Measurements from ENCODE around the gene ARL15.

The ARL15 gene

DNA sequence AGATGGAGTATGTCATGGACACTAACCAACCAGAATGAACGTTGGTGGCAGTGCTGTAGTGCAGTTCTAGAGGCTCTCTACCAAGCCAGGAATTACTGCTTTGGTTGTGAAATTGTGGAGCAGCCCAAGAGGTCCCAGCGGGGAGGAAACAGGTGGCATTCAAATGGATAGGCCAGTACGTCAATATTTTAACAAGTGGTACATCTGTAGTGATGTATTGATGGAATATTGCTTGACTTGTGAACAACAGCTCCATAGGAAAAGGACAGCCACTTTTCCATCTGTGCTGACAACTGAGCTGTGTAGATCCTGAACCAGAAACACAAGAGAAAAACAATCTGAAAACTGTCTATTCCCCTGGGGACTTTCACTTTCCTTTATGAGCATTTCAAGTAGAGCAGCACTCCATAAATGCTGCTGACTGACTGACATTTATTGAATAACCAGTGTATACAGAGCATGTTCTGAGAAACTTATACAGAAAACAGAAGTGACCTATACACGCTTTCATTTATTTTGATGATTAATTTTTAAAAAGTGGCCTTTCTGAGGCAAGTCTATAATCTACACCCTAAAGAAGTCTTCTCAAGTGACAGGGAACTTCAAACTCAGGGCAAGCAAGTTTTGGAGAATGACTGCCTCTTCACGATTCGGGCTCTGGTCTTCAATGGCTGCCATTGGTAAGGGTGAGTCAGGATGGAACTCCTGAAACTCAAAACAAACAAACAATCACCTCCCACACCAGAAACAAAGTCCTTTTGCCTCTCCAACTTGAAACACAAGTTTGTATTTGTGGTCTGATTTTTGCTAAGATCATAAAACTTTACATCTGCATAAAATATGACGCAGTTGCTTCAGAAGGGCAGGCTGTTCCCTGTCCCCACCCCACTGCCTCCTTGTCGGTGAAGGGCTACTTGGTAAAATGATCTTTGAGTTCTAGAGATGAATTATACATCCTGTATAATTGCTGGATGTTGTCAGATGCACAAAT lies 387.6 kb downstream of the ARL15 start:
- no peak for TF ChIP-seq ZNF274 (IDR thresholded peaks at IDR 0.05; ENCODE audit: low read depth, low read length)
- H3K4me3 ChIP-seq (ENCODE audit: low read length), result no peak overlapping the region

DNA sequence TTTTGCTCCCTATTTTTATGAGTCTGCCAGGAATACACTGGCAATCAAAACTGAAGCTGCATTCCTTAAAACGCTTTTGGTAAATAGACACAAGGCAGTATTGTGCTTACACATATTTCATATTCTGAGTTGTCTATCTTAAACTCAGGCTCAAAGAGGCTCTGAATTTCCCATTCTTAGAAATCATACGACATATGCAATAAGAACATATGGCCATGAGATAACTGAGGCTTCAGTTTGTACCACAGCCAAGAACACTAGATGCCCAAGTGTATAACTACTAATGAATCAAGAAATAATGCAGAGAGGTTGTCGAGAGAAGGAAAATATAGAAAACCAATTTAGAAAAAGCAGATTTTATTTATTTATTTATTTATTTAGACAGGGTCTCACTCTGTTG lies 392.5 kb downstream of the ARL15 start:
- H3K4me3 ChIP-seq (ENCODE audit: low read length), result no peak overlapping the region
- no peak for TF ChIP-seq ZNF274 (IDR thresholded peaks at IDR 0.05; ENCODE audit: low read depth, low read length)

DNA sequence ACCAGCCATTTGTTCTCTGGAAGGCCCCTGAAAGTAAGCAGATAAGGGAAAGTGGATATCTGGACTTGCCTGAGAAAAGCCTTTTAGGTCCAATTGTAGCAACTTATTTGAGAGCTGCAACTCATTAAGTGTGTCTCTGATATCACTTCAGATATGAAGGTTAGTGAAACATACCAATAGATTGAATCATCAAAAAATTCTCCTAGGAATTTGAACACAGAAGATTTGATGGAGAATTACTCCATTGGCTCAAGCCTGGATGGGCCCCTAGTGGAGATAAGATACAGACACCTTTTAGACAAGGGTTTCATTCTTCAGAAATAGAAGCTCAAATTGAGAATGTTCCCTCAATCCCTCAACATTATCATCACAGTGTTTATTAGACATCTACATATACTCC lies 393.3 kb downstream of the ARL15 start:
- TF ChIP-seq ZNF274 (IDR thresholded peaks at IDR 0.05; ENCODE audit: low read depth, low read length), result no peak
- no peak overlapping the region for H3K4me3 ChIP-seq (ENCODE audit: low read length)

DNA sequence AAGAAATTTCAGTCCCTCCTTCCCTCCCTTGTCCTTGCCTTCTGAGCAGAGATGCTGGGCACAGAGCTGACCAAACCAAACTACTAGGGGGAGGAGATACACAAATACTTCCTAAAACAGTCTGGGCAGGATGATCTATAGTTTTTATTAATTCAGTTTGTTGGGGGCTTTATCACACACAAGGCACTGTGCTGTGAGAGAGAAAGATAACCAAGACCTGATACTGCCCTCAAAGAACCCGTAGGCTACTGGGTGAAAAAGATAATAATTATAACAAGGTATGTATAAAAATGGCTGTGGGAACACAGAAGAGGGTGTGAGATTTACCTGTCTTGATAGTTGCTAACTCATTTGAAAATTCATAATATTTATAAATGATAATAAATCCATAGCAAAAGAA lies 395.3 kb downstream of the ARL15 start:
- H3K4me3 ChIP-seq (ENCODE audit: low read length), result no peak overlapping the region
- no peak for TF ChIP-seq ZNF274 (IDR thresholded peaks at IDR 0.05; ENCODE audit: low read depth, low read length)

- H3K4me3 ChIP-seq (ENCODE audit: low read length), result no peak overlapping the region
- TF ChIP-seq ZNF274 (IDR thresholded peaks at IDR 0.05; ENCODE audit: low read depth, low read length), result no peak
Observed at GRCh38 chr5:53913941-53914340, 396.4 kb downstream of the ARL15 start.

GRCh38 chr5:53908757-53909156 lies 401.6 kb downstream of the ARL15 start:
- TF ChIP-seq ZNF274 (IDR thresholded peaks at IDR 0.05; ENCODE audit: low read depth, low read length), result no peak
- no peak overlapping the region for H3K4me3 ChIP-seq (ENCODE audit: low read length)

GRCh38 chr5:53907827-53908226 lies 402.5 kb downstream of the ARL15 start:
- no peak overlapping the region for H3K4me3 ChIP-seq (ENCODE audit: low read length)
- no peak for TF ChIP-seq ZNF274 (IDR thresholded peaks at IDR 0.05; ENCODE audit: low read depth, low read length)

DNA sequence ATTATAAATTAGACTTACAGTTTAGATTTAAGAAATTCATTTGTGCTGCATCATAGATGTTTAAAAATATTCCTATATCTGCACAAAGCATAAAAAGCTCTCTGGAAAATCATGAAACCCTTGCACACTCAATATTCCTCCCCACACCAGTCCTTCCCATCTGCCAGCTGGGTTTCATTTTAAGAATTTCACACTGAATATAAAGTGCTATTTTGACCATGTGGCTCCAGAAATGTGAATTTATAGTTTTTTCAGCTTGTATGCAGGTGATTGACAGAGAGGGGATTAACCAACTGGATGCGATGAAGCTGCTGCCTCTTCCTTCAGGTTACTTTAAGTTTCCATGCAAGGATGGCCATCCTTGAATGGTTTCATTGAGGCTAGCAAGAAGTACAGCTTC lies 403.6 kb downstream of the ARL15 start:
- no peak for TF ChIP-seq ZNF274 (IDR thresholded peaks at IDR 0.05; ENCODE audit: low read depth, low read length)
- no peak overlapping the region for H3K4me3 ChIP-seq (ENCODE audit: low read length)

DNA sequence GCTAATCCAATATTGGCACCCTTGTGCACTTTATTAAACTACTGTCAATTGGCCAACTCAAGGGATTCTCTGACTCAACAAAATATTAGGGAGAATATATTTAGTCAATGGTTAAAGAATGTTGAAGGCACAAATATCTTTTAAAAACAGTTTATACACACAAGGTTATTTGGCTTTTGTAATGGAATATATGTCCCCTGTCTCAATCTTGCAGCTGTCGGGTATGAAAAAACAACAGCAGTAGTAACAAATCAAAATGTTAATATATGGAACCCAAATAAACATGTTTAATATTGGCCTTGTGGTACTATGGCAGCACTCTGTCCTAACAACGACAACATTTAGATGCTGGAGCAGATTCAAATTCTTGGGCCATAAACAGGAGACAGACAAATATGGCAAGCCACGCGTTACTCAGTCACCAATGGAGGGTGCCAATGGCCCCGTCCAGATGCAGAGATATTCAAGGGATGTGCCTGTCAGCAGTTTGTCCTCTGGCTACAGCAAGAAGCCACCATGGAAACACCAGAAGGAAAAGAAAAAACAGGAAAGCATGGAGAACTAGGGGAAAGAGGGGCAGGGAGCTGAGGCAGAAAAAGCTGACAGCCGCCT lies 408.0 kb downstream of the ARL15 start:
- H3K4me3 ChIP-seq (ENCODE audit: low read length), result no peak overlapping the region
- no peak for TF ChIP-seq ZNF274 (IDR thresholded peaks at IDR 0.05; ENCODE audit: low read depth, low read length)

DNA sequence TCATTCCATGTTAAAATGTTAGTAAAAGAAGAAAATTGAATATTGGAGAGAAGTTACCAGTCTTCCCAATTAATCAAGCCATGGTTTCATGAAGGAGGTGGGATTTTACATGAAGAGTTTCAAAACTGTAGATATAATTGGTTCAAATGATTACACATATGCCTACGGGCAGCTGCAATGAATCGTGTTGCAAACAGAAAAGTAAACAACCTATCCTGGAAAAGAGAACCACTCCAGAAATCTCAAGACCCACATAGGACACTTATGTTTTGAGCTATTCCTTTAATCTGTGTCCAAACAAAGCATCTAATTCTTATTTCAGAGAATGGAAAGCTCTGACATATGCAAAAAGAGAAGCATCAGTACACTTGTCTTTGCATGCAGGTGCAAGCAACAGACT lies 409.7 kb downstream of the ARL15 start:
- TF ChIP-seq ZNF274 (IDR thresholded peaks at IDR 0.05; ENCODE audit: low read depth, low read length), result no peak
- H3K4me3 ChIP-seq (ENCODE audit: low read length), result no peak overlapping the region

- no peak overlapping the region for H3K4me3 ChIP-seq (ENCODE audit: low read length)
Observed at GRCh38 chr5:53895091-53895683, 415.2 kb downstream of the ARL15 start.

GRCh38 chr5:53893626-53894025 lies 416.7 kb downstream of the ARL15 start:
- no peak overlapping the region for H3K4me3 ChIP-seq (ENCODE audit: low read length)
- no peak for TF ChIP-seq ZNF274 (IDR thresholded peaks at IDR 0.05; ENCODE audit: low read depth, low read length)

More at GRCh38 chr5:53895091-53895683, 415.2 kb downstream of the ARL15 start:
- TF ChIP-seq ZNF274 (IDR thresholded peaks at IDR 0.05; ENCODE audit: low read depth, low read length), result no peak

- H3K4me3 ChIP-seq (ENCODE audit: low read length), result no peak overlapping the region
- no peak for TF ChIP-seq ZNF274 (IDR thresholded peaks at IDR 0.05; ENCODE audit: low read depth, low read length)
Observed at GRCh38 chr5:53892224-53892623, 418.1 kb downstream of the ARL15 start.

- no peak for TF ChIP-seq ZNF274 (IDR thresholded peaks at IDR 0.05; ENCODE audit: low read depth, low read length)
- H3K4me3 ChIP-seq (ENCODE audit: low read length), result no peak overlapping the region
Observed at GRCh38 chr5:53891159-53891558, 419.2 kb downstream of the ARL15 start.

DNA sequence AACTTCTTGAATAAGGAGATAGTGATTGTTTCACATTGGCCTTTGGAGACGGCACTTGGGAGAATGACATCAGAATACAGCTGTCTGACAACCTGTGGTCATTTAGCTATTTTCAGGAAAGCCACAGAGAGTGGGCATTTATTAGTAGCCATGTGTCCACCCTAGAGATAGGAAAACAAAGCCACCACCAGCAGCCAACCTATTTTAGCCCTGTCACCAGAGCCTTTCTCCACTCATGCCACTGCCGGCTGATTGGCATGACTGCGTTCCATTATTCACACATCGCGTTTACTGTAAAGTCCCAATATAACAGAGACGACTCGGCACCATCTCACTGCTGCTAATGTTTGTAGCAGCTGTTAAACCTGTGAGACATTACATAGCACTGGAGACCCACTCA lies 419.9 kb downstream of the ARL15 start:
- H3K4me3 ChIP-seq (ENCODE audit: low read length), result no peak overlapping the region
- TF ChIP-seq ZNF274 (IDR thresholded peaks at IDR 0.05; ENCODE audit: low read depth, low read length), result no peak
